HL-60/S4 (cell line): ENCODE data around the gene ZNF628.

ENCODE experiments used
- in situ Hi-C: fragments of 300-500 bp; cut with MboI; formaldehyde crosslinking; loops from 2 replicates; pipeline ENCODE4 v1.14.3; 2022; ENCODE audit warnings: low sequenced_read_pairs

Gene ZNF628

GRCh38 chr19:55527197-55528029 is 51.0 kb downstream of the ZNF628 start:
- in situ Hi-C loops = no loop called here

GRCh38 chr19:55528030-55528803 is 51.8 kb downstream of the ZNF628 start:
- in situ Hi-C loops = no loop called here

GRCh38 chr19:55529636-55530234 is 53.3 kb downstream of the ZNF628 start:
- in situ Hi-C loops = no loop called here

DNA sequence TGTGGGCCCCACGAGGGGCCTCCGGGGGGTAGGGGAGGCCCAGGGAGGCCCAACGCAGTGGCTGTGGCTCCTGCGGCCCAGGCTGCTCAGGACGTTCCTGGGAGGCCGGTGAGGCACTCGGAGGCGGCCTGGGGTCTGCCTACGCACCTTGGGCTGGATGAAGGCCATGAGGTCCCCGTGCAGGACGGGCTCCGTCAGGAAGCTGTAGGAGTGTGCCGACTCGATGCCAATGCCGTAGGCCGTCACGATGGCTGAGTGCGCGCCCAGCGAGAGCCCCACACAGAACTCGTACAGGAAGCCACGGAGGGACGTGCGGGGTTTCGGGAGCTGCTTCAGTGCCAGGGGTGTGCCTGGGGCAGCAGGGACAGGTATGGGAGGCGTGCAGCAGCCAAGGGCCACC is 54.6 kb downstream of the ZNF628 start:
- in situ Hi-C loops = no loop called here
